BJ (cell line): Measurements from ENCODE around the gene NINJ2. TPM values are rescaled to one million over a fixed set of nuclear protein-coding genes. Genes with fewer than 3 reads are reported as not detected.

ENCODE experiments used
- CTCF ChIA-PET: fragments of 350-600 bp; formaldehyde crosslinking; extraction: SDS; loops from one replicate; lab custom pipeline; 2021; ENCODE audit warnings: antibody characterized with exemption, inconsistent platforms; lab: Yijun Ruan, JAX
- POLR2A ChIA-PET: fragments of 300-600 bp; sonication (Branson Sonifier 250); formaldehyde crosslinking; extraction: SDS; loops from one replicate; lab custom pipeline; 2021; ENCODE audit warnings: antibody characterized with exemption; lab: Charles Lee
- DNase-seq: peaks from one replicate; pipeline ENCODE4 v3.0.0-alpha.2; 2011; ENCODE audit warnings: low read depth
- H3K27me3 ChIP-seq: 2 replicates; pipeline ENCODE4 v1.6.0; 2011; ENCODE audit warnings: low read length; ENCODE audit not compliant: control insufficient read depth, insufficient read depth
- H3K36me3 ChIP-seq: 2 replicates; pipeline ENCODE4 v1.5.1; 2011; ENCODE audit warnings: low read length; ENCODE audit not compliant: control insufficient read depth, insufficient read depth
- H3K4me3 ChIP-seq: 2 replicates; pipeline ENCODE4 v1.5.1; 2011; ENCODE audit warnings: low read depth, mild to moderate bottlenecking, control low read depth, low read length
- CTCF ChIP-seq: IDR thresholded peaks from 2 replicates; pipeline ENCODE4 v1.5.1; 2011; ENCODE audit warnings: low read depth, mild to moderate bottlenecking, control low read depth, inconsistent platforms, low read length, moderate library complexity; ENCODE audit not compliant: insufficient read depth
- polyA plus RNA-seq: library from polyadenylated mRNA; depleted of rRNA; stranded (reverse); fragments of >200 nt; gene quantifications from 2 replicates; pipeline ENCODE4 v1.2.3, GENCODE V29; 2011

Gene NINJ2
- polyA plus RNA-seq, 1 experiment = 0.32 TPM

- DNase-seq = no peak
- no peak for TF ChIP-seq CTCF
- H3K4me3 ChIP-seq = no peak overlapping the region
- H3K27me3 ChIP-seq = peaks cover 27% of the 10 kb centered on the region
- CTCF ChIA-PET = interaction anchor here (1.1 to 6.2 kb wide), 2 partner anchors 9 to 14 kb away, joined by 3 to 36 read pairs; no protein-coding TSS in a partner anchor
- H3K36me3 ChIP-seq = no peaks in the 10 kb centered on the region
- POLR2A ChIA-PET = no interaction called here
Measured at GRCh38 chr12:556498-556897, 106.7 kb downstream of the NINJ2 start.

GRCh38 chr12:554001-554285, 109.3 kb downstream of the NINJ2 start:
- H3K36me3 ChIP-seq = no peaks in the 10 kb centered on the region
- DNase-seq = no peak
- peaks cover 27% of the 10 kb centered on the region for H3K27me3 ChIP-seq
- ChIA-PET CTCF (interaction anchor here (0.6 to 0.9 kb wide), 2 partner anchors 14 to 105 kb away, joined by 3 to 4 read pairs; no protein-coding TSS in a partner anchor), POLR2A (no interaction called here)
- H3K4me3 ChIP-seq = no peak overlapping the region
- TF ChIP-seq CTCF = no peak

DNA sequence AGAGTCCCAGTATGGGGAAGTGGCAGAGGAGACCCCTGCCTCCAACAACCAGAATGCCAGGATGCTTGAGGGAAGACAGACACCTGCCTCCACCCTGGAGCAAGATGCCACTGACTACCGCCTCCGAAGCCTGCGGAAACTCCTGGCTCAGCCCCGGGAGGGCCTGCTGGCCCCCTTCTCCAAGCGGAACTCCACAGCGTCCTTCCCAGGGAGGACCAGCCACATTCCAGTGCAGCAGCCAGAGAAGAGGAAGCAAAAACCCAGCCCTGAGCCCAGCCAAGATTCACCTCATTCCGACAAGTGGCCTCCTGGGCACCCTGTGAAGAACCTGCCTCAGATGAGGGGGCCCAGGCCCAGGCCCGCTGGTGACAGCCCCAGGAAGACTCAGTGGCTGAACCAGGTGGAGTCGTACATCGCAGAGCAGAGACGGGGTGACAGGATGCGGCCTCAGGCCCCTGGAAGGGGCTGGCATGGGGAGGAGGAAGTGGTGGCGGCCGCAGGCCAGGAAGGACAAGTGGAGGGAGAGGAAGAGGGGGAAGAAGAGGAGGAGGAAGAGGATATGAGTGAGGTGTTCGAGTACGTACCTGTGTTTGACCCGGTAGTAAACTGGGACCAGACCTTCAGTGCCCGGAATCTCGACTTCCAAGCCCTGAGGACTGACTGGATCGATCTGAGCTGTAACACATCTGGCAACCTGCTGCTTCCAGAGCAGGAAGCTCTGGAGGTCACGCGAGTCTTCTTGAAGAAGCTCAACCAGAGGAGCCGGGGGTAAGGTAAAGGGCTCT, 109.8 kb downstream of the NINJ2 start:
- POLR2A ChIA-PET = no interaction called here
- H3K27me3 ChIP-seq = peaks cover 24% of the 10 kb centered on the region
- H3K4me3 ChIP-seq = no peak overlapping the region
- H3K36me3 ChIP-seq = no peaks in the 10 kb centered on the region
- CTCF ChIA-PET = interaction anchor here (0.9 kb wide), 1 partner anchor 104 kb away, joined by 3 read pairs; no protein-coding TSS in a partner anchor
- no peak for TF ChIP-seq CTCF
- no peak for DNase-seq

GRCh38 chr12:552466-552865, 110.8 kb downstream of the NINJ2 start:
- CTCF ChIA-PET = interaction anchor here (1.0 kb wide), 1 partner anchor 99 kb away, joined by 3 read pairs; no protein-coding TSS in a partner anchor
- POLR2A ChIA-PET = no interaction called here
- Histone ChIP-seq H3K27me3 (peaks cover 26% of the 10 kb centered on the region), H3K36me3 (no peaks in the 10 kb centered on the region), H3K4me3 (no peak overlapping the region)
- DNase-seq = no peak
- TF ChIP-seq CTCF = no peak

- no peaks in the 10 kb centered on the region for H3K36me3 ChIP-seq
- no peak for DNase-seq
- peaks cover 26% of the 10 kb centered on the region for H3K27me3 ChIP-seq
- no peak for TF ChIP-seq CTCF
- CTCF ChIA-PET = interaction anchor here (0.9 to 1.3 kb wide), 4 partner anchors 15 to 110 kb away, joined by 3 to 9 read pairs (median 4); partner anchors contain the start of gene B4GALNT3
- H3K4me3 ChIP-seq = no peak overlapping the region
- POLR2A ChIA-PET = no interaction called here
Measured at GRCh38 chr12:550473-551260, 112.6 kb downstream of the NINJ2 start.
